Activated naive CD8-positive, alpha-beta T cell treated with anti-CD3 and anti-CD28 coated beads, Interleukin-2, amount 50 U/mL, for 16 hours (primary cell): ENCODE measurements around the gene C10orf105.

Source experiments
- DNase-seq: peaks from one replicate; pipeline ENCODE4 v3.0.0-alpha.2; 2020; ENCODE audit warnings: low read depth, low spot score

Gene C10orf105

GRCh38 chr10:71716426-71716825 is 3.2 kb downstream of the C10orf105 start:
- DNase-seq = no peak

GRCh38 chr10:71715860-71716259 is 3.7 kb downstream of the C10orf105 start:
- DNase-seq = no peak

DNA sequence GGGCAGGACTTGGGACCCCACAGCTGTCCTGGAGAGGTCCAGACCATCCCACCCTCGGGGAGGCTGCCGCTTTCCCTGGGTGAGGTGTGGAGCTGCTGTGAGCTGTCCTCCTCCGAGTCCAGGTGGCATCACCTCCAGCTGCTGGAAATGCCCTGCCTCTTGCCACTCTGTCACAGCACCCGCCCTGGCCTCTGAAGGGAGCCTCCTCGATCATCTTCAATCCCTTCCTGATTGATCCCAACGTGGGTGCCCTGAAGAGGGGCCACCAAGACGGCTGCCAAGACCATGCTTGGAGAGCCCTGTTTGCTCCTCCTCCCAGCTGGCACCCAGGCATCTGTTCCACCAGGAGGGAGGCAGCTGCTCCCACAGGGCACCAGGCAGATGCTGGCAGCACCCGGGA is 4.6 kb downstream of the C10orf105 start:
- no peak for DNase-seq

DNA sequence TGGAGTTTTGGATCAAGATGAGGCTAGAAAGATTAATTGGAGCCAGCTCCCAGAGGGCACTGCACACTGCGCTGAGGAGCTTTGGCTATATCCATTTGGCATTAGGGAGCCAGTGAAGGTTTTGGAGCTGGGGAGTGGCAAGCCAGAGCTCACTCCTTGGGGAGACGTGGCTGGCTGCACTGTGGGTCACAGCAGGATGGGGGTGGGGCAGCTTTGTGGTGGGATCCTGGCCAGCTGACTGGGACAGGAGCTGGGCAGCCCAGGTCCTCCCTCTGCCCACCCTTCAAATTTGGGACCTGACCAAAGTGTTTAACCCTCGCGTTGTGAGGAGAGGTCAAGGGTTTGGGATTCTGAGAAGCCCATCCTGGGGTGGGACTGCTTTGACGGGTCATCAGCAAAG is 5.0 kb downstream of the C10orf105 start:
- DNase-seq = no peak

DNA sequence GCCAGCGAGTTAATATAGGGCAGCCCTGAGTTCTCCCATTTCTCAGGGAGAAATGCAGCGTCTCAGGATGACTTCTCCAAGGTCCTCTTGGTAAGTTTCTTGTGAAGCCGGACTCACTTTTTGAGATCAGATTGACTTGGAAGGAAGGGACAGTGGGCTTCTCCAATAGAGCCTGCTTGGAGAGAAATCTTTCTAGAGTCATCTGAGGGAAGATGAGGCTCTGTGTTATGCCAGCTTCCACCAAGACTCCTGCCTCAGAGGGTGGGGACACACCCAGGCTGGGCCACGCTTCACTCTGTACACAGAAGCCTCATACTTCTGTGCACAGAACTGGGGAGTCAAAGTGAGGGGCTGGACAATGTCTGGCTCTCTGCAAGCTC is 5.6 kb downstream of the C10orf105 start:
- DNase-seq = no peak

DNA sequence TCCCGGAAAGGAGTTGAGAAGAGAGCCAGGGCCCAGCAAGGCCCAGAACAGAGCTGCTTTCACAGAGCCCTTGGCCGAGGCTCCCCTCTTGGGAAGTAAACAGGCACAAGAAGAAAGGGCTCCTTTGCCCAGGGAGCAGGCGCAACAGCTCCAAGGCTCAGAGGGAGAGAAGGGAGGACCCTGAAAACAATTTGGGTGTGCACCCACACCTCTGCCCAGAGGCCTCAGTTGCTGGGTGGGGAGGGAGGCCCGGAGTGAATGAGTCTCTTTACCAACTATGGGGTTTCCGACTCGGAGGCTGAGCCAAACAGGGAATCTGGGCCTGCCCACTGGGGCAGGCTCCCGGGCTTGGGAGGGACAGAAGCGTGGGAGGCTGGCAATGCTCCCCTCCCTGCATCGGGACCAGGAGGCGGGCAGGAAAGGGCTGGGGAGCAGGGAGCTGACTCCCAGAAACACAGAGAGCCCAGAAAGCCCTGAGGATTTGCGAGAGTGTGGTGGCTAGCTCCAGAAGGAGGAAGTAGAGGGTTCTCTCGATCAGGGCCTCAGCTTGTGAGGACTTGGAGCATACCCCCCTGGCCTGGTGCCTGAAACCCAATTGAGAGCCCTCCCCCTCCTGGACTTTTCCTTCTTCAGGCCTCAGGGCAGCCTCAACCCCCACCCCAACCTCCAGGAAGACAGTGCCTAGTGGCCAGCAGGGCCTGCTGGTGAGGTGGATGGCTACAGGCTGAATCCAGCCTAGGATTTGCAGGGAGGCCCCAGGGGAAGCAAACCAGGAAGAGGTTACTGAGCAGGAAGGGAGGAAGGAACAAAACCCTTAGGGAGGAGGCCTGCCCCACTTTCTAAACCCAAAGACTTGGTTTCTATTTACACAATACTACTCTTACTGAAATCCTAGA is 6.2 kb downstream of the C10orf105 start:
- no peak for DNase-seq

GRCh38 chr10:71712572-71713134 is 6.9 kb downstream of the C10orf105 start:
- DNase-seq = no peak

DNA sequence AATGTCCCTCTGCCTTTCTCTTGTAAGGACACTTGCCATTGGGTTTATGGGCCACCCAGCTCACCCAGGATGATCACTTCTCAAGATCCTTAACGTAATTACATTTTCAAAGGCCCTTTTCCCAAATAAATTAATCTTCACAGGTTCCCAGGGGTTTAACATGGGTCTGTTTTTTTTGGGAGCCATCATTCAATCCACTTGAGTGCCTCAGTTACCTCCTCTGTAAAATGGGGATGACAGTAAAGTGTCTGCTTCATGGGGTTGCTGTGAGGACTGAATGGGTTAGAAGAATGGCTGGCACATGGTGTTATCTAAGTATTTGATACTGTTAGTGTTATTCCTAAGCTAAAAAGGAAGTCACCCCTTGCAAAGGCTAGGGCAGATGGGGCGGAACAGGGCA is 7.4 kb downstream of the C10orf105 start:
- DNase-seq = no peak

GRCh38 chr10:71711052-71711623 is 8.4 kb downstream of the C10orf105 start:
- no peak for DNase-seq

DNA sequence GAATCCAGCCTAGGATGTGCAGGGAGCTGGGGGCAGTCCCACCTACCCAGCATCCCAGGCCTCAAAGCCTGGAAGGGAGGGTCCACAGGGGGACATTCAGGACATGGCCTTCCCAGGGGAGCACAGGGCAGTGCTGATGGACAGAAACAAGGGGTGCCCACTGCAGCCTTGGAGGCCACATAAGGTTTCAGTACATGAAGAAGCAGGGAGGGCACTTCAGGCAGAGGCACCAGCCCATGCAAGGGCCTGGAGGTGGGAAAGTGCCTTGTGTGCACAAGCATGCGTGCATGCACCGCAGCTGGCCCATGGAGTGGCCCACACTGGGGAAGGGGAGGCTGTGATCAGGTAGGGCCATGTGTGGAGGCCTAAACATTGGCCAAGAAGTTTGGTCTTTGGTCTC is 9.1 kb downstream of the C10orf105 start:
- no peak for DNase-seq

DNA sequence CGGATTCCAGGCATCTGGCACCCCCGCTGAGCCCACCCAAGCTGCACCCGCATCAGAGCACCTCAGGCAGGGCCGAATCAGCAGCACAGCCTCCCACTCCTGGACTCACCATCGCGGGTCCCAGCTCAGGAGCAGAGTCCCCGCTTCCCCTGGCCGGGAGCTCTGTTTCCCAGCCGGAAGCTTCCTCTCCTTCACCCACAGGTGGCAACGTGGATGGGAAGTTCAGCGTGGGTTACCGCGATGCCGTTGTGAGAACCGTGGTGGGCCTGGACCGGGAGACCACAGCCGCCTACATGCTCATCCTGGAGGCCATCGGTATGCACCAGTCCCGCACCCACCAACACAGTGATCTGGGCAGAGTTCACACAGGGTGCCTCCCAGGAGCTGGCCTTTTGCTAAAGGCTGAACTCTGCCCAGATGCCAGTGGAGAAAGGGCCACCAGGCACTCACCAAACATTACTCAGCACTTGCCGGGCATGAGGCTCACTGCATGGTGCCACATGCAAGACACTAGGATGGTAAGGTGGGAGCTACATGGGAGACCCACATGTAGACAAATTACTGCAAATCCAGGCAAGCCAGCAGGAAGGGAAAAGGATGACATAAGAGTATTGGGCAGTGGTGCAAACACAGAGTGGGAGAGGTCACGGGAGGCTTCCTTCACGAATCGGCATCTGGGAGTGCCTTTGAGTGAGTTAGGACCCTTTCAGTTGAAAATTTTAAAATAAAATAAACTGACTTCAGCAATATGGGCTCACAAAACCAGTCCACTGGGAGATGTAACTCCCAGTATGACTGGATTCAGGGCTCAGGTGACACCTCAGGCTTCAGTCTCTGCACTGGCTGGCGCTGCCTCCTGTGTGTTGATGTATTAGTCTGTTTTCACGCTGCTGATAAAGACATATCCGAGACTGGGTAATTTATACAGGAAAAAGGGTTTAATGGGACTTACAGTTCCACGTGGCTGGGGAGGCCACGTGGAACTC is 10.4 kb downstream of the C10orf105 start:
- DNase-seq = no peak

GRCh38 chr10:71708301-71708703 is 11.3 kb downstream of the C10orf105 start:
- DNase-seq = peak; percentile 37

GRCh38 chr10:71707240-71707789 is 12.3 kb downstream of the C10orf105 start:
- DNase-seq = no peak

DNA sequence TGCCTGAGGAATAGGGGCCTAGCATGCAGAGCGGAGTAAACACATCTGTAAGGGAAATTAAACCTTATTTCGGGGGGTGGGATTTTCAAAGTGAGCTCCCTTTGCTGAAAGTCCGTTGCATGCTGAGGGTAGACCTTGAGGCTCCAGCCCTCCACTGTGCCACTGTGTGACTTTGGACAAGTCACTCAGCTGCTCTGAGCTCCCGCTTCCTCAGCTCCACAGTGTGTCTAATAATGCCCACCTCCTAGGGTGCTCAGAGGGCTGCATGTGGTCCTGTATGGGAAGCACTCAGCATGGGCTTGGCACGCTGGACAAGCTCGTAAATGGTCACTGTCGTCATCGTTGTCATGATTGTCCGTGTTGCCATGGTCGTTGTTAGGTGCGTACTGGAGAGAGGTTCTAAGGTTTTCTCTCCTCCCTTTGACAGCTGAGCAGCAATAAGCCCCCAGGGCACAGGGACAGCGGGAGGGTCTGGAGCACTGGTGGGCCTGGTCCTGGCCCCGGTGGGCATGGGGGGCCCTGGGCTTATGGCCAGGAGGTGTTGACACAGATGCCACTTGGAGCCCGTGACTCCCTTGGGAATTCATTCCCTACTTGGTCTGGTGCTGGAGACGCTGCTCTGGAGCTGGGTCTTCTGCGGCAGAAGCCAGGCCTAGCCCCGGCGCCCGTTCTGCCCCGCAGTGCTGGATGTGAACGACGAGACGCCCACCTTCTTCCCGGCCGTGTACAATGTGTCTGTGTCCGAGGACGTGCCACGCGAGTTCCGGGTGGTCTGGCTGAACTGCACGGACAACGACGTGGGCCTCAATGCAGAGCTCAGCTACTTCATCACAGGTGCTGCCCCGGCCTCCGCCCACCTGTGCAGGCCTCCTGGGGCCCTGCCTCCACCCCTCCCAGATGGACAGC is 13.1 kb downstream of the C10orf105 start:
- no peak for DNase-seq

GRCh38 chr10:71705582-71705981 is 14.0 kb downstream of the C10orf105 start:
- DNase-seq = no peak

DNA sequence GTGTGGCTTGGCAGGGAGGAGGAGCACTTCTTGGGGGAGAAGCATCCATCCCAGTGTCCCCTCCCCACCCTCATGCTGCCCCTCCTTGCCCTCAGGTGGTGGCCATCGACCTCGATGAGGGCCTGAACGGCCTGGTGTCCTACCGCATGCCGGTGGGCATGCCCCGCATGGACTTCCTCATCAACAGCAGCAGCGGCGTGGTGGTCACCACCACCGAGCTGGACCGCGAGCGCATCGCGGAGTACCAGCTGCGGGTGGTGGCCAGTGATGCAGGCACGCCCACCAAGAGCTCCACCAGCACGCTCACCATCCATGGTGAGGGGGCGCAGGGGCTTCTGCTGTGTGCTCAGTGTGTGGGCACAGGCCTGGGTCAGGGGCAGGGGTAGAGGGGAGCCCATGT is 14.8 kb downstream of the C10orf105 start:
- DNase-seq = no peak

DNA sequence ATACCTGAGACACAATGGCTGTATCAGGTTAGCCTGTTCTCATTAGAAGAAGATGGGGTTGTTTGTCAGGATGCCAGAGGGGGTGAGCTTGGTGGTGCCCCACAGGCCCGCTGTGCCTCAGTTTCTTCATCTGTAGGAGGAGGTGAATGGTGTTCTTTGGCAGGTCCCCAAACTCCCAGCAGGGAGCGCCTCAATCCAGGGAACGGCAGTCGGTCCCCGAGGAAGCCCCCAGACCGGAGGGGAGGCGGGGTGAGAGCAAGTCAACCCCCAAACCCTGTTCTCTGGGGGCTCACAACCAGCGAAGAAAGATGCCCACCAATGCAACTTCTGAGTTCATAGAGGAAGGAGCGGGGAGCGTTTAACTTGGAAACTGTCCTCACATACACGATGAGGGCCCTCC is 16.0 kb downstream of the C10orf105 start:
- DNase-seq = no peak

DNA sequence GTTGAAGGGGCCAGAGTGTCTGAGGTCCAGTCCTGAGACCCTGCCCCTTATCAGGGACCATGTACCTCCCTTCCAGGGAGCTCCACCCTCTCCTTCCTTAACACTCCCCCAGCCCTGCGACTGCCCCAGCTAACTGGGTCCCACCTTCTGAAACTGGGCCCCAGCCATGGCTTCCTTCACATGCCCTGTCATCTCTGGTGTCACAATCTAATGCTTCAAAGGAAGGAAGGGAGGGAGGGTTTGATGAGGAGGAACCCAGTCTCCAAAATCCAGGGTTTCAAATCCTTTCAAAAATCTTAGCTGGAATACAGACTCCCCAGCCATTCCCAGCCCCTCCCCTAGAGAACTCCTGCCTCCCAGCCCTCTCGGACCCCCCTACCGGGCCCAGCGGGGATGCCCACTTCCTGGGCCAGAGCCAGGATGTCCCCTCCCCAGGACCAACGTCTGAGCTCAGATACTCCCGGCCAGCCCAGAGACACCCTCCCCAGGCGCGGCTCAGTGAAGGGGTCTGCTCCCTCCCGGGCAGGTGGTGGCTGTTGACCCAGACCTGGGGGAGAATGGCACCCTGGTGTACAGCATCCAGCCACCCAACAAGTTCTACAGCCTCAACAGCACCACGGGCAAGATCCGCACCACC is 18.0 kb downstream of the C10orf105 start:
- no peak for DNase-seq

- DNase-seq = no peak
These were observed 18.7 kb downstream of the C10orf105 start for GRCh38 chr10:71700731-71701368.
